GM19043 (cell line): ENCODE results near the gene ANKHD1.
A peak's percentile ranks its signal among the peaks of the same experiment; 100 is the strongest.

Experiments used
- ATAC-seq: cut with Tn5 transposase; IDR thresholded peaks from one replicate; pipeline ENCODE4 v1.9.1; 2021; ENCODE audit warnings: low read depth; ENCODE audit not compliant: unreplicated experiment

ANKHD1 gene, protein sequence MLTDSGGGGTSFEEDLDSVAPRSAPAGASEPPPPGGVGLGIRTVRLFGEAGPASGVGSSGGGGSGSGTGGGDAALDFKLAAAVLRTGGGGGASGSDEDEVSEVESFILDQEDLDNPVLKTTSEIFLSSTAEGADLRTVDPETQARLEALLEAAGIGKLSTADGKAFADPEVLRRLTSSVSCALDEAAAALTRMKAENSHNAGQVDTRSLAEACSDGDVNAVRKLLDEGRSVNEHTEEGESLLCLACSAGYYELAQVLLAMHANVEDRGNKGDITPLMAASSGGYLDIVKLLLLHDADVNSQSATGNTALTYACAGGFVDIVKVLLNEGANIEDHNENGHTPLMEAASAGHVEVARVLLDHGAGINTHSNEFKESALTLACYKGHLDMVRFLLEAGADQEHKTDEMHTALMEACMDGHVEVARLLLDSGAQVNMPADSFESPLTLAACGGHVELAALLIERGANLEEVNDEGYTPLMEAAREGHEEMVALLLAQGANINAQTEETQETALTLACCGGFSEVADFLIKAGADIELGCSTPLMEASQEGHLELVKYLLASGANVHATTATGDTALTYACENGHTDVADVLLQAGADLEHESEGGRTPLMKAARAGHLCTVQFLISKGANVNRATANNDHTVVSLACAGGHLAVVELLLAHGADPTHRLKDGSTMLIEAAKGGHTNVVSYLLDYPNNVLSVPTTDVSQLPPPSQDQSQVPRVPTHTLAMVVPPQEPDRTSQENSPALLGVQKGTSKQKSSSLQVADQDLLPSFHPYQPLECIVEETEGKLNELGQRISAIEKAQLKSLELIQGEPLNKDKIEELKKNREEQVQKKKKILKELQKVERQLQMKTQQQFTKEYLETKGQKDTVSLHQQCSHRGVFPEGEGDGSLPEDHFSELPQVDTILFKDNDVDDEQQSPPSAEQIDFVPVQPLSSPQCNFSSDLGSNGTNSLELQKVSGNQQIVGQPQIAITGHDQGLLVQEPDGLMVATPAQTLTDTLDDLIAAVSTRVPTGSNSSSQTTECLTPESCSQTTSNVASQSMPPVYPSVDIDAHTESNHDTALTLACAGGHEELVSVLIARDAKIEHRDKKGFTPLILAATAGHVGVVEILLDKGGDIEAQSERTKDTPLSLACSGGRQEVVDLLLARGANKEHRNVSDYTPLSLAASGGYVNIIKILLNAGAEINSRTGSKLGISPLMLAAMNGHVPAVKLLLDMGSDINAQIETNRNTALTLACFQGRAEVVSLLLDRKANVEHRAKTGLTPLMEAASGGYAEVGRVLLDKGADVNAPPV (N-terminal part only)

GRCh38 chr5:140401362-140402257 is at the start of gene ANKHD1:
ANKHD1 (plus strand) TSS chr5:140401833; CDS start chr5:140401968, 135 bp downstream.
- peak; percentile 83 for ATAC-seq

GRCh38 chr5:140355546-140355945 is 46.1 kb upstream of the ANKHD1 start:
- no peak for ATAC-seq

GRCh38 chr5:140356853-140357725 is 44.5 kb upstream of the ANKHD1 start:
- ATAC-seq, result peak; percentile 21

- peak; percentile 94 for ATAC-seq
Observed at GRCh38 chr5:140357726-140358093, 43.9 kb upstream of the ANKHD1 start.

GRCh38 chr5:140358738-140359310 is 42.8 kb upstream of the ANKHD1 start:
- no peak for ATAC-seq

DNA sequence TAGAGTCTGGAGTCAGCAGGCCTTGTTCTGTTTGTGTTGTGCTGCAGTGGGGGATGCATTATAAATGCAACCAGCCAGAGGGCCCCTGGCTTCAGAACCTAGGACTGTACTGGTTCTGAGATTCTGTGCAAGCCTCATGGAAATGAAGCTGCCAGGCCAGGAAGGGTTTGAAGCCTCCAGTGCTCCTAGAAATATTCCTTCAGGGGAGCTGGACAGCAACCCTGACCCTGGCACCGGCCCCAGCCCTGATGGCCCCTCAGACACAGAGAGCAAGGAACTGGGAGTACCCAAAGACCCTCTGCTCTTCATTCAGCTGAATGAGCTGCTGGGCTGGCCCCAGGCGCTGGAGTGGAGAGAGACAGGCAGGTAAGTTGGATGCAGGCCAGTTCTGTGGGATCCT is 41.5 kb upstream of the ANKHD1 start, which contains the start of gene SLC4A9:
SLC4A9 (plus strand) TSS at position 94 of the 400 bp plus-strand sequence; CDS start at position 137, 43 bp downstream.
- ATAC-seq, result no peak

DNA sequence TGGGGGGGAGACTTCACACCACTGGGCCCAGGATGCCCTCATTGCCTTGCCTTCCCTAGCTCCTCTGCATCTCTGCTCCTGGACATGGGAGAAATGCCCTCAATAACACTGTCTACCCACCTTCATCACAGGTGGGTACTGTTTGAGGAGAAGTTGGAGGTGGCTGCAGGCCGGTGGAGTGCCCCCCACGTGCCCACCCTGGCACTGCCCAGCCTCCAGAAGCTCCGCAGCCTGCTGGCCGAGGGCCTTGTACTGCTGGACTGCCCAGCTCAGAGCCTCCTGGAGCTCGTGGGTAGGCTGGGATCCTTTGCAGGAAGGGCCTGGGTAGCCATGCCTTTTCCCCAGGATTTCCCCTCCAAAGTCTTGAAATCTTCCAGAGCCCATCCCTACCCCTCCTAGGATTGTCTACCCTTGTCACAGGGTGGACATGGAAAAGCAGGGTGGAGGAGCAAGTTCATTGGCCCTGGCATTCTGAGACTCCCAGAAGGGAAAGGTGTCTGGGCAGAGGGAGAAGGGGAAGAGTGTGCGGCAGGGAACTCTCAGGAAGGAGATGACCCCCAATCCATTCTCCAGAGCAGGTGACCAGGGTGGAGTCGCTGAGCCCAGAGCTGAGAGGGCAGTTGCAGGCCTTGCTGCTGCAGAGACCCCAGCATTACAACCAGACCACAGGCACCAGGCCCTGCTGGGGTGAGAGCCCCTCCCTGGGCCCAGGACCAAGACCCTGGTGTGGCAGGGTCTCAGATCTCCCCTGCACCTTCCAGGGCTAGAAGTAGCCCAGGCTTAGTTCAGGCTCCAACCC is 40.8 kb upstream of the ANKHD1 start:
- ATAC-seq, result no peak

DNA sequence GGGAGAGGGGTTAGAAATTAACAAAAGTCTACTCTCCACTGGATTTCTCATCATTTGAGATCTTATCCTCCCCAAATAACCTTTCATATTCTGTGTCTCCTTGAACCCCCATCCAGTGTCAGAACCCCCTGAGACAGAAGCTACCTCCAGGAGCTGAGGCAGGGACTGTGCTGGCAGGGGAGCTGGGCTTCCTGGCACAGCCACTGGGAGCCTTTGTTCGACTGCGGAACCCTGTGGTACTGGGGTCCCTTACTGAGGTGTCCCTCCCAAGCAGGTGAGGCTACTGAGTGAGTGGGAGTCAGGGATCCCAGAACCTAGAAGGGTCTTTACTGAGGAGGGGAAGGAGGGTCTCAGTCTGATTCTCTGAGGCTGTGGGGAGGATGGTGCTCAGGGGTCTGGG is 39.7 kb upstream of the ANKHD1 start:
- no peak for ATAC-seq

DNA sequence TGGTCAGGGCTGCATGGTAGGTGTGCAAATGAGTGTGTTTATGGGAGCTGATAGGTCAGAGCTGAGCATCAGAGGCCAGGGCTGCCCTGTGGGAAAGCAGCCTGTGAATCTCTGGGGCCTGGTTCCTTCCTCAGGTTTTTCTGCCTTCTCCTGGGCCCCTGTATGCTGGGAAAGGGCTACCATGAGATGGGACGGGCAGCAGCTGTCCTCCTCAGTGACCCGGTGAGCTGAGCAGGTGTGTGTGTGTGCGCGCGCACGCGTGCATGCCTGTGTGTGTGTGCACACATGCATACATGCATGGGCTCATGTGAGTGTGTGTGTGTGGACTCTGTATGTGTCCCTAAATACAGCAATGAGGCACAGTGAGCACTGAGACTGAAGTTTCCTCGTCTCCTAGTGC is 39.3 kb upstream of the ANKHD1 start:
- no peak for ATAC-seq

DNA sequence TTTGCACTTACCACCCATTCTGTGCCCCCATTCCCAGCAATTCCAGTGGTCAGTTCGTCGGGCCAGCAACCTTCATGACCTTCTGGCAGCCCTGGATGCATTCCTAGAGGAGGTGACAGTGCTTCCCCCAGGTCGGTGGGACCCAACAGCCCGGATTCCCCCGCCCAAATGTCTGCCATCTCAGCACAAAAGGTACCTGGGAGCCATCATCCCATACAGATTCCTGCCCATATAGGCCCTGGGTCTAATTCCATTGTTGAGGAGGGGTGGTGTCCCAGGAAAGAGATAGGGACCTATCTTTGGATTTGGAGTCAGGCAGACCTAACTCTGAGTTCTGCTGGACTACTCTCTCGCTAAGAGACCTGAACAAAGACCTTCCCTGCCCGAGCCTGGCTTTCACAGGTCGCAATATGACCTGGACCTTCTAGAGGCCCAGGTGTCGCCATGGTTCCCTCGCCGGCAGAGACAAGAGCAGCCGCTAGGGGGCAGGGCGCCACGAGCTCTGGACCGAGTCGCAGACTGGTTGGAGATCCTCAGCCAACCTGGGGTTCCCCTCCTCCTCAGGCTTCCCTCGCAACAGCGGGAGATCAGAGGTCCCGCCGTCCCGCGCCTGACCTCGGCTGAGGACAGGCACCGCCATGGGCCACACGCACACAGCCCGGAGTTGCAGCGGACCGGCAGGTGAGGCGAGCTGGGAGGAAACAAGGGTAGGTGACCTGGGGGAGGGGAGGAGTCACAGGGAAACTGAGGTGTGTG is 38.6 kb upstream of the ANKHD1 start:
- ATAC-seq, result peak; percentile 87

DNA sequence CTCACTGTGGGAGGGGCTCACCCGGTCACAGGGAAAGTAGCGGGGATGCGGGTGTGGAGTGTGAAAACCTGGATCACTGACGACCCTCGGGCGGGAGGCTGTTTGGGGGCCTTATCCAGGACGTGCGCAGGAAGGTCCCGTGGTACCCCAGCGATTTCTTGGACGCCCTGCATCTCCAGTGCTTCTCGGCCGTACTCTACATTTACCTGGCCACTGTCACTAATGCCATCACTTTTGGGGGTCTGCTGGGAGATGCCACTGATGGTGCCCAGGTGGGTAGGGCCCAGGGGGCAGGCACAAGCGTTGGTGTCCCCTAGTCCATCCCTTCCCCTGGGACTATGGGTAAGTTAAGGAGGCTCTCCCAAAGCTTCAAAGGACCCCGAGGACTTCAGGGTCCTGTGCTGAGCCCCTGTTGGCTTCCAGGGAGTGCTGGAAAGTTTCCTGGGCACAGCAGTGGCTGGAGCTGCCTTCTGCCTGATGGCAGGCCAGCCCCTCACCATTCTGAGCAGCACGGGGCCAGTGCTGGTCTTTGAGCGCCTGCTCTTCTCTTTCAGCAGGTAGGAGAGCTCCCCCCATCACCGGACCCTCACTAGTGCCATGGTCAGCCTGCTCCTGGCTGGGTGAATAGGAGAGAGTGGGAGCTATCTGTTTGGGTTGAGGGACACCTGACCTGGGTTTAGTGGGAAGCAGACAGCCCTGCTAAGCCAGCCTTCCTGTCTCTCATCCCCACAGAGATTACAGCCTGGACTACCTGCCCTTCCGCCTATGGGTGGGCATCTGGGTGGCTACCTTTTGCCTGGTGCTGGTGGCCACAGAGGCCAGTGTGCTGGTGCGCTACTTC is 37.8 kb upstream of the ANKHD1 start:
- ATAC-seq, result no peak

- ATAC-seq, result no peak
Observed at GRCh38 chr5:140364472-140364765, 37.2 kb upstream of the ANKHD1 start.

GRCh38 chr5:140365282-140365681 is 36.4 kb upstream of the ANKHD1 start:
- ATAC-seq, result no peak

DNA sequence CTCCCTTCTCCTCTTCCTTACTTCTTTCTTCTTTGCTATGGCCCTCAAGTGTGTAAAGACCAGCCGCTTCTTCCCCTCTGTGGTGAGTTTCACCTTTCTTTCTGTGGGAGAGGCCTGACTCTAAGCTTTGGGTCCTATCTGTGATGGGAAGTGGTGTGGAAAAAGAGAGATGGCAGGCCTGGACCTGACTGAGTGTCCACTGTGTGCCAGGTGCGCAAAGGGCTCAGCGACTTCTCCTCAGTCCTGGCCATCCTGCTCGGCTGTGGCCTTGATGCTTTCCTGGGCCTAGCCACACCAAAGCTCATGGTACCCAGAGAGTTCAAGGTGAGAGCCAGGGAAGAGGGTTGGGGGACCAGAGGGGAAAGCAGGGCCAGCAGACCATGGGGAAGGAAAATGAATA is 35.7 kb upstream of the ANKHD1 start:
- no peak for ATAC-seq

DNA sequence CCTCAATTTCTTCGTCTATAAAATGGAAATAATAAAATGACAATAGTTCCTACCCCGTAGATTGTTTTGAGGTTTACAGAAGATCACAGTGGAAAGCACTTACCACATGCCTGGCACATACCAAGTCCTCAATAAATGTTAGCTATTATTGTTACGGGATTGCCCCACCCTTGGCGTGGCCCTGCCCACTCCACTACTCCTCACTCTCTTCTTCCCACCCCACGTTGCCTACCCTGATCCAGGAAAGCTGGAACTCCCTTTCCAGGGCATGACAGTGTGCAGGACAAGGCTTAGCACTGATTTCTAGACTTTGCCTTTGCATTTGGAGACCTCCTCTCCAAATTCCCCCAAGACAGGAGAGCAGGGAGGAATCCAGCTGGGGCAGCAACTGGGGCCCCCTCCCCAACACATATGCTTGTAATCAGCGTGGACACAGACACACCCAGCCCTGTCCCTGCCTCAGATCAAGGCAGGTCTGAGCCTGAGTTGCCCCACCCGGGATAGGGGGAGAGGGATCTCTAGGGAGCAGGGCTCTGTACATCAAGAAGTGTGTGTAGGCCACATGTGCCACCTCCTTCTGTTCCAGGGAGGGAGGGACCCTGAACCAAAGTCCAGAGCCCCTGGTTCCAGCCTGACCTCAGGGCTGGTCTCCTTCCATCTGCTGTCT is 34.9 kb upstream of the ANKHD1 start:
- no peak for ATAC-seq
